ENCODE measurements around the gene CEACAM18.

Gene CEACAM18

GRCh38 chr19:51531349-51532315, 53.3 kb downstream of the CEACAM18 start, which contains the start of gene SIGLEC6:
Gene SIGLEC6, minus strand, starts transcription at chr19:51531670. Its CDS starts 22 bp downstream, at chr19:51531648.
- DNase-seq (ENCODE audit: low read depth in 2 of 2), result no peak

GRCh38 chr19:51535535-51535934, 57.2 kb downstream of the CEACAM18 start:
- no peak for DNase-seq (ENCODE audit: low read depth in 2 of 2)

- no peak for DNase-seq (ENCODE audit: low read depth in 2 of 2)
These were observed 61.6 kb downstream of the CEACAM18 start for GRCh38 chr19:51539821-51540366.

Measured in stimulated activated CD8-positive, alpha-beta memory T cell treated with anti-CD3 and anti-CD28 coated beads, Interleukin-2, amount 100 ng/mL, for 1 hour (primary cell).